ENCODE results near the gene ATP6AP1.
"Not testable (repeated sequence)": the region's sequence is repeated elsewhere in the genome, so short reads cannot be mapped to it uniquely, and the experiment has no call there.

Gene ATP6AP1

DNA sequence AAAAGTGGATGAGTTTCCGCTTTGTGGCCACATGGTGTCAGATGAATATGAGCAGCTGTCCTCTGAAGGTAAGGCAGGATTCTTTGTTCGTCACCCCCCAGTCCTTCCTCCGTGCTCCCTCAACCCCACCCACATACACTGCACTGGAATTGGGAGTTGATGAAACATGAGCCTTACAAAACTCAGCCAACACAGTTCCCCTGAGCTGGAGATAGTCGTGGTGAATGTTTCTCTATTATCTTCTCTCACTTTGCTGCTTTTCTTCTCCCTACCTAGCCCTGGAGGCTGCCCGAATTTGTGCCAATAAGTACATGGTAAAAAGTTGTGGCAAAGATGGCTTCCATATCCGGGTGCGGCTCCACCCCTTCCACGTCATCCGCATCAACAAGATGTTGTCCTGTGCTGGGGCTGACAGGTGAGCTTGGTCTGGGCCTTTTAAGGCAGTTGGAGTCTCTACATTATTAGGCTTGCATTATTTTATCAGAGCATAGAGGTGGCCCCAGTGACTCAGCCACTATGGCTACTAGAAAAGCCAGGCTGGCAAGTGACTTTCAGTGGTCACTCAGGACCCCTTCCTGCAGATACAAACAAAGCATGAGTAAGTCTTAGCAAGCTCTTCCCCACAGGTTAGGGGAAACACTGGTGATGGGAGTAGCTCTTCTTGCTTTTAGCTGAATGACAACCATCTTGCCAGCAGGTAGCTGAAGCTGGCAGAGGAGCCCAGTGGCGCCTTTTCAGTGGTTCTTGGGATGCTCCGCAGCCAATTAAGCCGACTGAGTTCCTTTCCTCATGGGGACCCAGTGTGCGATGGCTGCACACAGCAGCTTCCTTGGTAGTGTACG is 28.7 kb upstream of the ATP6AP1 start:
- no peak for DNase-seq

DNA sequence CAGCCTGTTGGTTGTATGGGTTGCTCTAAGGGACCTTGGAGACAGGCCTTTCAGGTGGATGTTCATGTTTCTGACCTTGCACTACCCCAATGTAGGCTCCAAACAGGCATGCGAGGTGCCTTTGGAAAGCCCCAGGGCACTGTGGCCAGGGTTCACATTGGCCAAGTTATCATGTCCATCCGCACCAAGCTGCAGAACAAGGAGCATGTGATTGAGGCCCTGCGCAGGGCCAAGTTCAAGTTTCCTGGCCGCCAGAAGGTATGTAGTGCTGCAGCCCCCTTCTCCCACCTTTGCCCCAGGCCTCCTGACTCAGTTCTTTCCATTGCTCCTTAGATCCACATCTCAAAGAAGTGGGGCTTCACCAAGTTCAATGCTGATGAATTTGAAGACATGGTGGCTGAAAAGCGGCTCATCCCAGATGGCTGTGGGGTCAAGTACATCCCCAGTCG is 28.1 kb upstream of the ATP6AP1 start:
- DNase-seq, result not testable (repeated sequence)

DNA sequence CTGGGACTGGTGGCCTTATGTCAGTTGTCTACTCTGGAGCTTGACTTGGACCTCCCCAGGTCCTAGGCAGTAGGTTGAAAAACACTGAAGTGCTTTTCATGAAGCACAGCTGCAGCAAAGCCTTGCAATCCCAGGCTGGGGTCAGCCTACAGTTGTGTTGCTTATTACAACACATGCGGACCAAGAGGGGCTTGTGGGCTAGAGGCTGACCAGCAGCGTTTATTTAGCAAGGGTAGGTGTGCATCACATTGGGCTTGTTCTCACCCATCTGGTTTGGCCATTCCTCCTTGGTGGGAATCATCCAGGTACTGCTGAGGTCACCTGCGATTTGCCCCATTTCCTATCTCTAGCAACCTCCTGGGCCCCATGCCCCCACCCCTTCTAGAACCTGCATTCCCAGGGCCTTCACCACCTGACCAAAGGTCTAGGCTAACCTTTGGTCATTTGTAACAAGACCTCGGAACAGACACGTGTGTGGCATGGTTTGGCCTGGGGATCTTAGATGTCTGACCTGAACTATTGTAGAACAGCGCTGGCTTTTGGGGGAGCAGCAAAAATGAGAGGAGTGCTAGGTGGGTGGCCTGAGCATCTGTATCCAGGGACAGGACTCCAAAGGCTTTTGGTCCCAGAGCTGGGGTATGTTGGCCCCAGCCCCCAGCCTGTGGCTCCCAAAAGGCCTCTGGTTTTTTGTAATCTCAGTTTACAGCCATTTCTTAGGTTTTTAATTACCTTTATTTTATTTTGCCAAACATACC is 27.3 kb upstream of the ATP6AP1 start:
- no peak for DNase-seq

DNA sequence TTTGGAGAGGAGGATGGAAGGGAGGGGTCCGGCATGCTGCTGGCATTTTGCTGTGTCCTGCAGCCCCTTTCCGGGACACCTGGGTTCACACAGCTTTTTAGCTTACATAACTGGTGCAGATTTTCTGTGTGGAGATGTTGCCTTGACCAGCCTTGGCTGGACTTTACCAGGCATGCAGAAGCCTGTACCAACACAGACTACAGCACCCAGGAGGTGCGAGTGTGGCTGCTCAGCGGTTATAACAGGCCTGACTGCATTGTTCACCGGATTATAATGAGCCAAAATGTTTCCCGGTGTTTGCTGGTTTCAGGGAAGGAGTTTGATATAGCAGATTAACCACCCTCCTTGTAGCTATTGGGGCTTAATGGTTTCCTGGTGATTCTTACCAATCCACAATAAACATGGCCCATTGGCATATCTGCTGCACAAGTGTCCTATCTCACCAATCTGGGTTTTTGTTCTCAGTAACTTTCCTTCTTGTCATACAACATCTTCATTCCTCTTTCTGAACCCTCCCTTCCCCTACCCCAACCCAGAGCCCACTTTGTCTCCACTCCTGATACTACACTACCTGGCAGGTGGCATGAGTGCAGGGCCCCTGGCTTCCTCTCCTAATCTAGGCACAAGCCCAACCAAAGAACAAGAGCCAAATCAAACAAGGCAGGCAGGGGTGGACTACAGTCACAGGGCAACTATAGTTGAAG is 26.4 kb upstream of the ATP6AP1 start:
- no peak for DNase-seq

DNA sequence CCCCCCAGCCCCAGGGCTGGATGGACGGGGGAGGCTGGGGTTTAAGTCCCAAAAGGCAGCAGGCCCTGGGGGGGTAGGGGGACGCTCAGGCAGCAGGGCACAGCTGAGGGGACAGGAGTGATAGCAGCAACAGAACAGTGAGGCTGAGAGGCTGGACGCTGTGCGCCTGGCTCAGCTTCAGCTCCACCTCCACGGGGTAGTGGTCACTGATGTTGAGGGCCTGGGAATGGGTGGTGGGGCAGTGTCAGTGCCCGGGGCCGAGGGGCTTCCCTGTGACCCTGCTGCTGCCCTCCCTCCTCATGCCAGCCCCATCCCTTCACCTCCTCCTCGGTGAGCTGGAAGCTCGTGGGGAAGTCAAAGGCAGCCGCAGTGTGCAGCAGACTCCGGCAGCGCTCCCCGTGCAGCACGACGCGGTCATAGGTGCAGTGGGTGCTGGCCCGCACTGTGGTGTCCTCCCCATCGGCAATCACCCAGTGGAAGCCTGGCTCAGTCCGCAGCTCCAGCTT is 25.8 kb upstream of the ATP6AP1 start:
- no peak for DNase-seq

DNA sequence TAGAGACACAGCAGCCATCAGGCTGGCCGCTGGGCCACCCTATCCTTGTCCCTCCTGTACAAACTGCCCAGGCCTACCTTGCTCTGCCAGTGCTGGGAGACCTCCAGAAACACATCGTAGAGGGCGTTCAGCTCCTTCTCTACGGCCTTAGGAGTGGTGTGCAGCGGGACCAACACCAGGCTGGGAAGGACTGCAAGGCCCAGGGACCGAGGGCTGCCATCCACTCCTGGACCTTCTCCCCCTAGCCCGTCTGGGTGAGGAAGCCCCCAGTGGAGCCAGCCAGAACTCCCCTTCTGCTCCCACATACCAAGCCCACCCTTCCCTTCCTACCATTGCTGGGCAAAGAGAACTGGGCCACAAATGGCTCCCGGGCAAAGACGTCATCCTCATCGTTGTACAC is 25.3 kb upstream of the ATP6AP1 start:
- no peak for DNase-seq

DNA sequence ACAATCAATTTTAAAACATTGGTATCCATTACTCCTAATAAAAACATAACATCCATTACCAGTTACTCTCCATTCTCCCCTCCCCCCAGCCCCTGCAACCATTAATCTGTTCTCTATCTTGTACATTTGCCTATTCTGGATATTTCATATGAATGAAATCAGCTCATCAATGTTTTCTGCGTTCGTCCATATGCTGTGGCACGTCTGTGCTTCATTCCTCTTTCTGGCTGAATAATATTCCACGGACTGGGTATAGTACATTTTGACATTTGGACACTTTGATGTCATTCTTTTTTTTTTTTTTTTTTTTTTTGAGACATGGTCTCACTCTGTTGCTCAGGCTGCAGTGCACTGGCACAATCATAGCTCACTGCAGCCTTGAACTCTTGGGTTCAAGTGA is 24.6 kb upstream of the ATP6AP1 start:
- DNase-seq, result no peak

DNA sequence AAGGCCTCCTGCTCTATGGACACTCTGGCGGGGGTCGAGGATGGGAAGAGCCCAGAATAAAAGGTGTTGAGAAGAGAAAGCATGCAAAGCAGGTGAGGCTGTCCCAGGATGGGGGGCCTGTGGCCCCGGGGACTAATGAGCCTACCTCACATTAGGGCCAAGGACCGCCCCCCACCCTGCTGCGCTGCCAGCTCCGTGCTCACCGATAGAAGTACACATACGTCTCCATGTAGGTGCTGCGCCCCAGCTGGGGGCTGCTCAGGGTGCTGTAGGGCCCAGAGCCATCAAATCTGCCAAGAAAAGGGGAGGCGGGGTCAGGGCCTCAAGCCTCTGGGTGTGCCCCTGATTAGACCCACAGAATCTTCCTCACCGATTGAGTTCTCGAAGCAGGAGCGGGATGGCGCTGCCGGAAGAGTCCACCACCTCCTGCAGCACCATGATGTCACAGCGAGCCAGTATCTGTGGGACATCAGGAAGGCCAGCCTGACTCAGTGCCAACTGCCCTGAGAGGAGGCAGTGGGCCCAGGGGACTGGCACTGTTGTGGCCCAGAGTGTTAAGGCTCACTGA is 23.8 kb upstream of the ATP6AP1 start:
- DNase-seq, result no peak

DNA sequence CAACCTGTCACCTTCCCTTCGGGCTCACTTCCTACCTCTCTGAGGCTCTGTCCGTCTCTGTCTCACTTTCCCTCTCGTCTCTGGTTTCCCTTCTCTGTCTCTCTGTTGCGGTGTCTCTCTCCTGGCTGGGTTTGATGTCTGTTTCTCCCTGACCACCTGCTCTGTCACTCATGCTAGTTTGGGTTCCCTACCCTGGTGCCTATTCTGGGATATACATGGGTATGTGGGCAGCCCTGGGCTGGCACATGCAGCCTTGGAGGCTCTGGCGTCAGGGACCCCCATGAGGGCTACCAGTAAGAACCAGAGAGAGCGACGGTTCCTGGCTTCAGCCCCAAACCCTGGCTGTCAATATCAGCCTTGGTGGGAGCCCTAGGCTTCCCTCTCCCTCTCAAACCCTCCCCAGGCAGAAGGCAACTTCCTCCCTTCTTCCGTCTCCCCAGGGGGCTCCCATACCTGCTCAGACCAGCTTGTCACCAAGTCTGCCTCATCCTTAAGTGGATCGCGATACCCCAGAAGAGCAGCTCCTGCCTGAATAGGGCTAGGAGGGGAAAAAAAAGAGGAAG is 19.7 kb upstream of the ATP6AP1 start:
- DNase-seq, result no peak

DNA sequence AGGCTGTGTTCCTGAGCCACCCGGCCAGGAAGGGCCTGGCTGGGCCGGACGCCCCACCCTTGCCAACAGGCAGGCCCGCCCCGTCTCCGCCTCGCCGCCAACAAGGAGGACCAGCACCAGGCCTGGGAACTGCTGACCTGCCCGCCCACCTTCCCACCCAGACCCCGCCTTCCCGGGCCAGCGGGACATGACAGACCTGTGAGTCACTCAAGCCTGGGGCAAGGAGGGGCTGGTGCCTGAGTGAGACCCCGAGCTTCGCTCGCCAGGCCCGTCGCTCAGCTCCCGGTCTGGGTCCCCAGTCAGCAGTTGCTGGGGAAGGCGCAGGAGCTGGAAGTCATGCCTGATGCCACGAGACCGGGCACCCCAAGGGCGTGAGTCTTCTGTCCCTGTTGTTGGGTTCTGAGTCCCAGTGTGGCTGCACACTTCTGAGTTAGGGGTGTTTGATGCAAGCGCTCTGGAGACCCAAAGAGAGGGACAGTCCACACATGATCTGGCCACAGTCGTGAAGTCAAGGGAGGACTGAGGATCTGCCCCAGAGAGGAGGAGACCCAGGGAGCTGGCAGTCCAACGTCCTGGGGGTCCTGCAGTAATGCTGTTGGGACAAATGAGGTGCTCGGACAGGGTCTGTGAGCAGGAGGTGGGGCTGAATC is 19.1 kb upstream of the ATP6AP1 start, which contains the start of gene DNASE1L1:
DNASE1L1 (minus strand) TSS at position 33 of the 650 bp plus-strand sequence. CDS start 3,686 bp downstream, outside the sequence.
- DNase-seq, result no peak

DNA sequence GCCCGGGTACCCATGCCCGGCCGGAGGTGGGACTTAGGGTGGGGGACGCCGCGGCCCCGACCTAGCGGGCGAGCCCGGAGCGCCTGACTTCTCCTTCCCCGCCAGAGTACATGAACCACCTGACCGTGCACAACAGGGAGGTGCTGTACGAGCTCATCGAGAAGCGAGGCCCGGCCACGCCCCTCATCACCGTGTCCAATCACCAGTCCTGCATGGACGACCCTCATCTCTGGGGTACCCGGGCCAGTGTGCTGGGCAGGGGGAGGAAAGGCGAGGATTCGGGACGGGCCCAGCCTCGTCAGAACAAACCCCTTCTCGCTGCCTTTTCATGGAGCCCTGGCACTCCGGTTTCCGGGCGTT is 16.5 kb upstream of the ATP6AP1 start:
- DNase-seq, result peak; percentile 64

DNA sequence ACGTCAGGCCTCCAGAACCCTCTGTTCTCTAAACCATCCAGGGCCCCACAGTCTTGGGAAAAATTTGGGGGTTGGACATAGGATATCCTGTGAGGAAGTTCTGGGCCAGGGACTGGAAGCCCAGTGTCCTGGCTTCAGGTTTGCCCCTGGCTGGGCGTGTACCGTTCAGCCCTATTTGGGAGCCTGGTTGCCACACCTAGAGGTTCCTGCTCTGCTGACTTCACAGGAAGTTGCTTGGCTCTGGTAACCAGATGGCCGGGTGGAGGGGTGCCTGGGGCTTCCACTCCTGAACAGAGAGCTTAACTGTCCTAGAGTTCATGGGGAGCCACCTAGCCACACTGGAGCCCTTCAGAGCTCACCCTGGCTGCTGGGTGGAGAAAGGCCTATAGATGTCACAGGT is 16.0 kb upstream of the ATP6AP1 start:
- DNase-seq, result peak; percentile 52

DNA sequence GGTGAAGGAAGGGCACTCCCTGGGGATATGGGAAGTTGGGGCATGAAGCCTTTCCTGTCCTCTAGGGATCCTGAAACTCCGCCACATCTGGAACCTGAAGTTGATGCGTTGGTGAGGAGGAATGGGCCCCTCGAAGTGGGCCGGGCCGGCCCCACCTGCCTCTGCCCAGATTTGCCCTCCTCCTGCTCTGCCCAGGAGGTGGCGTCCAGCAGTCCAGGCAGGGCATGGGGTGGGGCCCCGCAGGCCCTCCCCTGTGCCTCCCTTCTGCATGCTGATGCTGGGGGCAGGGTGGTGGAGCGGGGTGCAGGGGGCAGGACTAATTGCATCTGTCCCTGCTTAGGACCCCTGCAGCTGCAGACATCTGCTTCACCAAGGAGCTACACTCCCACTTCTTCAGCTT is 15.3 kb upstream of the ATP6AP1 start:
- DNase-seq, result no peak

DNA sequence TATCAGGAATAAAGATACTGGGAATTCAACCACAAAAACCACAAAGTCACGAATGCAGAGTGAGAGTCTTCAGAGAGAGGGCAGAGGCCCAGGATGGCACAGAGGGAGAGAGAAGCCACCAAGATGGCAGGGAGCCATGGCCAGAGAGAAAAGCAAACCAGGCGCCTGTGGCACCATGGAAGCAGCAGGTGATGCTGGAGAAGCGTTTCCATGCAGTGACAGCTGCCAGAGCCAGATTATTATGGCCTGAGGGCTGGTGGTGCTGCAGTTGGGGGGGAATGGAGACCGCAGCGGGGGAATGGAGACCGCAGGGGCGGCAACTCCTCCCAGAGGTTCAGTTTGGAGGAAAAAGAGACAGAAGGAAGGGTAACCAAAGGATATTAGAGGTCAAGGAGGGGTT is 11.3 kb upstream of the ATP6AP1 start:
- no peak for DNase-seq

DNA sequence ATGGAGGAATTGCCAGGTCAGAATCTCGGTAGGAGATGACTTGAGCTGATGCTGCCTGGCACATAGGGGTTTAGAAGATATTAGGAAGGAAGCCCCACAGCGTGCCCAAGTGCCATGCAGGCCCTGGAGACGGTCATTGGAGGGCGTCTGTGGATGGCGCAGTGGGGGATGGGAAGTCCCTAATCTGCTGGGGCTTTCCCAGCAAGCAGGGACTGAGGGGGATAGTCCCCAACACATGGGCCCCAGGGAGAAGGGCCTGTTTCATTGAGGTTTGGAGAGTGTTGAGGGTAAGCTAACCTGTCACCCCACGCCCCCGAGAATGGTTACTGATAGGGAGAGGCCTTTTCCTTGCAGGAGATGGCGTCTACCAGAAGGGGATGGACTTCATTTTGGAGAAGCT is 9.3 kb upstream of the ATP6AP1 start:
- no peak for DNase-seq

DNA sequence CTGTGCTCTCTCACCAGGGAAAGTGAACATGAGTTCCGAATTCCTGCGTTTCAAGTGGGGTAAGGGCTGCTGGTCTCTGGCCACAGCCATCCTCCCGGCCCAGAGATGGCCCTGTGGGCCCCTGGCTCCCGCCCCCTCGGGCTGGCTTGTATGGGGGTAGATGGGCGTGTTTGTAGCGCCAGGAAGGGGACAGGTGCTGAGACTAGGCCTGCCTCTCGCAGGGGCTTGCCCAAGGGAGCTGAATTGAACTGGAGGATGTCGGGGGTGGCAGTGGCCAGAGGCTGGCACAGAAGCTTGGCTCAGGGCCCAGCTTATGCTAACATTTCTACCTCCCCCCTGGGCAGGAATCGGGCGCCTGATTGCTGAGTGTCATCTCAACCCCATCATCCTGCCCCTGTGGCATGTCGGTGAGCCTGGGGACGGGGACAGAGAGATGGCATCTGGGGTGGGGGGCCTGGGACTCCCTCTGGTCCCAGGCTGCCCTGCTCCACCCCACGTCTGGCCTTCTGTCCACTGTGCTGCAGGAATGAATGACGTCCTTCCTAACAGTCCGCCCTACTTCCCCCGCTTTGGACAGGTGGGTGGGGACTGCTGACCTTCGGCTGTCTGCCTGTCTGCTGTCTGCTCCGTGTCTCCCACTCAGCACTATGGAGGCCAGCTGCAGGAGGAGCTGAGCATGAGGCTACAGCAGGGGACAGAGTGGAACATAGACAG is 8.6 kb upstream of the ATP6AP1 start:
- DNase-seq, result no peak

DNA sequence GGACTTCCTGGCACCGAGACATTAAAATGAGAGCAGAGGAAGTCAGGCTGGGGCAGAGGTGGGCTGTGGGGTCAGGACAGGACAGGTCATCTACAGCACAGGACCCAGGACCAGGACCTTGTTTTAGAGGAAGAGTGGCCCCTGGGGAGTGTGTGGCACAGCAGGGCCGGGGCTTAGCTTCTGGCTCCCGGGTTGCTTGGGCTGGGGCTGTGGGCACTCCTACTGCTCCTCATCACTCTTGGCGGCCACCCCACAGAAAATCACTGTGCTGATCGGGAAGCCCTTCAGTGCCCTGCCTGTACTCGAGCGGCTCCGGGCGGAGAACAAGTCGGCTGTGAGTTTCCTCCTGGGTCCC is 8.1 kb upstream of the ATP6AP1 start:
- no peak for DNase-seq

DNA sequence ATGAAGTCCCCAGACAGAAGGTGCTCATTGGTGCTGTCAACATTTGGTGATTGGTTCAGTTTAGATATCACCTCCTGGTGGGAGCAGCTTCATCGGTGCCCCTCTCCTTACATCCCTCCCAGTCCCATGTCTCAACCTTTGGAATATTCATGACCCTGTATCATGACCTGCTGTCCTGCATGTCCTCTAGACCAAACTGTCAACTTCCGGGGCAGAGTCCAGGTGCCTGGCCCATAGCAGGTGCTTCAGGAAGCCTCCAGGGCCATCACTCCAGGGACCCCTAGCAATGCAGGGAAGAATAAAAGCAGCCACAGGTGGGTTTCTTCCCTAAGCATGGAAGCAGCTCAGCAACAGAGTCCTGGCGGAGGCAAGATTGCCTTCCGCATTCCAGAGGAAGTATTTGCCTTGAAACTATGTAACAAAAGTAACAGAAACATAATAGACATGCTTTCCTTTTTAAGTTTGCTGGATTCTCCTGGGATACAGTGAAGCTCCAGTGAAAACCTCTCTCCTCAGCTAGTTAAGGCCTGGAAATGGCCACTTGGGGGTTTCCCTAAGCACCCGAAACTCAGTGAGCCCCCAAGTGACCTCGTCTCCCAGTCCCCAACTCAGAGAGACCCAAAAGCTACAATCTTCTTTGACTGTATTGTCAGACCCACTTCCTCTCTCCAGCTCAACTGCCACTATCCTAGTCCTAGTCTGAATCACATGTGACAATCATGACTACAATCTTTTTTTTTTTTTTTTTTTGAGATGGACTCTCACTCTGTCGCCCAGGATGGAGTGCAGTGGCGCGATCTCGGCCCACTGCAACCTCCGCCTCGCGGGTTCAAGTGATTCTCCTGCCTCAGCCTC is 1.3 kb upstream of the ATP6AP1 start:
- DNase-seq, result no peak

DNA sequence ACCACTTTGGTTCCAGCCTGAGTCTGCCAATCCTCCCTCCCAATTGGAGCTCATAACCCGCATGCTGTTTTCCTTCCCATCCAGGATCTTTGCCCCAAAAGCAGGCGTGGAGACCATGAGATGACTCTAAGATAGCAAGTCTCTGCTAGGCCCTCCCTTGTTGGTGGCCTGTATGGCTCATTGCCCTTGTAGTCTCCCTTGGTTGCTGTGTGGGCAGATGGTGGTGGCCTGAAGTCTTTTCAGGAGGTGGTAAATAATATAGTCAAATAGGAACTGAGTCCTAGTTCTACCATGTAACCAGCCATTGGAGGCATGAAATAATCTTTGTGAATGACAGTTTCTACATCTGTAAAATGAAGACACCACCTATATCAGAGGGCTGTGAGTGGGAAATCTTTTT is 1.2 kb downstream of the ATP6AP1 start:
- DNase-seq, result no peak

DNA sequence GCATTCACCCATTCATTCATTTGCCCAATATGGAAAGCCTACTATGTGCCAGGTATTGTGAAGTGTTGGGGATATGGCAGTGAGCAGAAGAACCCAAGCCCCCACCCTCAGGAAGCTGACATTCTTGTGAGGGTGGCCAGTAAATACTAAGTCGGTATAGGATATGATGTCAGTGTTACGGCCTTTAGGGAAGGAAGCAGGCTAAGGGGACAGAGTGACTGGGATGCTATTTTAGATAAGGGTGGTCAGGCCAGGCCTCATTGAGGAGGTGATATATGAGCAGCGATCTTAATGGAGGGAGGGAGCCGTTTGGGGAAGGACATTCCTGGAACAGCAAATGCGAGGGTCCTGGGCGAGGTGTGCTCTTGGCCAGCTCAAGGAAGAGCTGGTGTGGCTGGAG is 2.0 kb downstream of the ATP6AP1 start:
- no peak for DNase-seq

DNA sequence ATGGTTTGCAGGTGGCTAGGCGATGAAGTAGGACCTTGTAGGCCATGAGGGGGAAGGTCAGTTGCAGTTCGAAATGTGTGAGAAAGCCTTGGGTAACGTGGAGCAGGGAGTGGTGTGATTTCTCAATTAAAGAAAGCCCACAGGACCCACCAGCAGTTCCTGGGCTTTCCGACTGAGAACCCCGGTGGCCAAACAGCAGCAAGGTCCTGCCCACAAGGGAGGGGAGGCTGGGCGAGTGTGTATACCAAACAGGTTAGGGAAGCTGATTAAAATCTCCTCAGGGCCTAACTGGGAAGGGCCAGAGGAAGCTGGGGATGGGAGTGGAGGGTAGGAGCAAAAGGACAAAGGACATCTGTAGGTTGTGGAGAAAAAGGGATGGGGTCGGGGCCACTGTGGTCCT is 2.4 kb downstream of the ATP6AP1 start:
- DNase-seq, result no peak
